Upper lobe of right lung (tissue), 1 donor: ENCODE measurements around the gene TTPAL. TPM values are rescaled to one million over a fixed set of nuclear protein-coding genes. Genes with fewer than 3 reads are reported as not detected.

Experiments
- ATAC-seq: fragments of 200-7000 bp; cut with Tn5 transposase; one replicate; pipeline ENCODE4 v1.9.1; 2020; ENCODE audit warnings: mild to moderate bottlenecking, moderate library complexity
- DNase-seq: peaks from one replicate; pipeline ENCODE4 v3.0.0-alpha.2; 2020
- H3K27ac ChIP-seq: fragments of 200-600 bp; one replicate; pipeline ENCODE4 v1.8.0; 2022
- H3K27me3 ChIP-seq: fragments of 200-600 bp; one replicate; pipeline ENCODE4 v1.8.0; 2022; ENCODE audit warnings: mild to moderate bottlenecking
- H3K36me3 ChIP-seq: fragments of 200-600 bp; one replicate; pipeline ENCODE4 v1.8.0; 2022
- H3K4me1 ChIP-seq: fragments of 200-600 bp; one replicate; pipeline ENCODE4 v1.8.0; 2022
- H3K4me3 ChIP-seq: fragments of 200-600 bp; one replicate; pipeline ENCODE4 v1.8.0; 2022; ENCODE audit warnings: mild to moderate bottlenecking
- H3K9me3 ChIP-seq: fragments of 200-600 bp; one replicate; pipeline ENCODE4 v1.8.0; 2022
- CTCF ChIP-seq: fragments of 200-600 bp; IDR thresholded peaks from one replicate; pipeline ENCODE4 v1.8.0; 2022; ENCODE audit warnings: antibody characterized with exemption
- intact Hi-C: fragments of 100-400 bp; cut with DNase I; formaldehyde crosslinking; loops from one replicate; pipeline ENCODE4 v1.11.0; 2022
- total RNA-seq: library from RNA; stranded (reverse); fragmentation: NEBNext Ultra II Directional; extraction: Animal tissue kit (Norgen Biotek cat#: 25700); gene quantifications from one replicate; pipeline ENCODE4 v1.2.1, GENCODE V29; 2021
- donor health status: DM: no; HTN: yes; CAD: no; lungs with severe emphysema.

TTPAL gene
- total RNA-seq, 1 donor from 2014 or later, result 8.0 TPM

- no peak for ATAC-seq
- no peak for DNase-seq
- no peaks in the 10 kb centered on the region for H3K27me3 ChIP-seq
- intact Hi-C loops, result loop anchor here (10.0 kb wide), 1 partner anchor 66 kb away; no protein-coding TSS in a partner anchor
- H3K4me3 ChIP-seq, result no peak overlapping the region
- no peaks in the 10 kb centered on the region for H3K36me3 ChIP-seq
- H3K4me1 ChIP-seq, result no peaks in the 10 kb centered on the region
- no peak for TF ChIP-seq CTCF
- no peaks in the 10 kb centered on the region for H3K9me3 ChIP-seq
- H3K27ac ChIP-seq, result no peak overlapping the region
These were observed 14.4 kb upstream of the TTPAL start for GRCh38 chr20:44461142-44461802.

- no peaks in the 10 kb centered on the region for H3K4me1 ChIP-seq
- no peaks in the 10 kb centered on the region for H3K27me3 ChIP-seq
- H3K9me3 ChIP-seq, result no peaks in the 10 kb centered on the region
- no peaks in the 10 kb centered on the region for H3K36me3 ChIP-seq
- no peak overlapping the region for H3K27ac ChIP-seq
- TF ChIP-seq CTCF, result no peak
- no peak overlapping the region for H3K4me3 ChIP-seq
- intact Hi-C loops, result loop anchor here (10.0 kb wide), 1 partner anchor 67 kb away; no protein-coding TSS in a partner anchor
- ATAC-seq (no peak), DNase-seq (no peak)
These were observed 13.9 kb upstream of the TTPAL start for GRCh38 chr20:44461803-44462174.

GRCh38 chr20:44463466-44463865 is 12.2 kb upstream of the TTPAL start:
- no peaks in the 10 kb centered on the region for H3K9me3 ChIP-seq
- no peak overlapping the region for H3K4me3 ChIP-seq
- TF ChIP-seq CTCF, result no peak
- H3K36me3 ChIP-seq, result no peaks in the 10 kb centered on the region
- no peaks in the 10 kb centered on the region for H3K27me3 ChIP-seq
- H3K27ac ChIP-seq, result no peak overlapping the region
- ATAC-seq (no peak), DNase-seq (no peak)
- intact Hi-C loops, result loop anchor here (10.0 kb wide), 1 partner anchor 69 kb away; no protein-coding TSS in a partner anchor
- H3K4me1 ChIP-seq, result no peaks in the 10 kb centered on the region

GRCh38 chr20:44464514-44464913 is 11.2 kb upstream of the TTPAL start:
- TF ChIP-seq CTCF, result no peak
- ATAC-seq (no peak), DNase-seq (no peak)
- Histone ChIP-seq H3K27ac (no peak overlapping the region), H3K27me3 (no peaks in the 10 kb centered on the region), H3K4me1 (no peaks in the 10 kb centered on the region), H3K36me3 (no peaks in the 10 kb centered on the region), H3K4me3 (no peak overlapping the region), H3K9me3 (no peaks in the 10 kb centered on the region)
- intact Hi-C loops, result loop anchor here (10.0 kb wide), 1 partner anchor 70 kb away; no protein-coding TSS in a partner anchor

GRCh38 chr20:44465001-44465560 is 10.6 kb upstream of the TTPAL start:
- ATAC-seq (no peak), DNase-seq (no peak)
- no peaks in the 10 kb centered on the region for H3K27me3 ChIP-seq
- no peak overlapping the region for H3K4me3 ChIP-seq
- no peaks in the 10 kb centered on the region for H3K4me1 ChIP-seq
- H3K27ac ChIP-seq, result no peak overlapping the region
- no peak for TF ChIP-seq CTCF
- H3K9me3 ChIP-seq, result no peaks in the 10 kb centered on the region
- intact Hi-C loops, result loop anchor here (10.0 kb wide), 1 partner anchor 70 kb away; no protein-coding TSS in a partner anchor
- no peaks in the 10 kb centered on the region for H3K36me3 ChIP-seq
